ENCODE measurements around the gene GRHPR. TPM values are rescaled to one million over a fixed set of nuclear protein-coding genes. Genes with fewer than 3 reads are reported as not detected.
"Not testable (repeated sequence)": the region's sequence is repeated elsewhere in the genome, so short reads cannot be mapped to it uniquely, and the experiment has no call there.

The GRHPR gene
- polyA plus RNA-seq, 4 donors, result 138 to 156 (median 147) TPM

- DNase-seq (ENCODE audit: low read depth in 4 of 4, low spot score in 2 of 4), result no peak
These were observed 22.4 kb downstream of the GRHPR start for GRCh38 chr9:37444890-37445289.

GRCh38 chr9:37445832-37446231, 23.3 kb downstream of the GRHPR start:
- DNase-seq (ENCODE audit: low read depth in 4 of 4, low spot score in 2 of 4), result no peak

GRCh38 chr9:37446401-37446800, 23.9 kb downstream of the GRHPR start:
- no peak for DNase-seq (ENCODE audit: low read depth in 4 of 4, low spot score in 2 of 4)

GRCh38 chr9:37447111-37447510, 24.6 kb downstream of the GRHPR start:
- DNase-seq (ENCODE audit: low read depth in 4 of 4, low spot score in 2 of 4), result no peak

- no peak for DNase-seq (ENCODE audit: low read depth in 4 of 4, low spot score in 2 of 4)
These were observed 27.6 kb downstream of the GRHPR start for GRCh38 chr9:37449862-37450632.

GRCh38 chr9:37451628-37452027, 29.1 kb downstream of the GRHPR start:
- no peak for DNase-seq (ENCODE audit: low read depth in 4 of 4, low spot score in 2 of 4)

GRCh38 chr9:37452611-37453010, 30.1 kb downstream of the GRHPR start:
- DNase-seq (ENCODE audit: low read depth in 4 of 4, low spot score in 2 of 4), result no peak

- no peak for DNase-seq (ENCODE audit: low read depth in 4 of 4, low spot score in 2 of 4)
These were observed 31.3 kb downstream of the GRHPR start for GRCh38 chr9:37453827-37454226.

- no peak for DNase-seq (ENCODE audit: low read depth in 4 of 4, low spot score in 2 of 4)
These were observed 31.7 kb downstream of the GRHPR start for GRCh38 chr9:37454238-37454637.

GRCh38 chr9:37455884-37456647, 33.6 kb downstream of the GRHPR start:
- DNase-seq (ENCODE audit: low read depth in 4 of 4, low spot score in 2 of 4), result no peak

- DNase-seq (ENCODE audit: low read depth in 4 of 4, low spot score in 2 of 4), result no peak
These were observed 34.3 kb downstream of the GRHPR start for GRCh38 chr9:37456817-37457216.

GRCh38 chr9:37464006-37464405, 41.5 kb downstream of the GRHPR start:
- DNase-seq (ENCODE audit: low read depth in 4 of 4, low spot score in 2 of 4), result no peak

- DNase-seq (ENCODE audit: low read depth in 4 of 4, low spot score in 2 of 4), result peak in 2 of 4 donors; percentile 50 to 68
These were observed 42.1 kb downstream of the GRHPR start for GRCh38 chr9:37464426-37465248.

GRCh38 chr9:37465249-37466036, 42.9 kb downstream of the GRHPR start, which contains the start of gene ZBTB5:
Gene ZBTB5, minus strand, starts transcription at chr9:37465450. Its CDS starts 22,899 bp downstream, at chr9:37442551.
- peak; percentile 99 to 100 (median 100) for DNase-seq (ENCODE audit: low read depth in 4 of 4, low spot score in 2 of 4)

GRCh38 chr9:37466037-37466709, 43.7 kb downstream of the GRHPR start:
- DNase-seq (ENCODE audit: low read depth in 4 of 4, low spot score in 2 of 4), result peak in 2 of 4 donors; percentile 72 to 73

- DNase-seq (ENCODE audit: low read depth in 4 of 4, low spot score in 2 of 4), result not testable (repeated sequence)
These were observed 45.0 kb downstream of the GRHPR start for GRCh38 chr9:37467530-37467929.

- DNase-seq (ENCODE audit: low read depth in 4 of 4, low spot score in 2 of 4), result no peak
These were observed 46.1 kb downstream of the GRHPR start for GRCh38 chr9:37468620-37469019.

GRCh38 chr9:37471942-37472684, 49.6 kb downstream of the GRHPR start:
- peak in 2 of 4 donors; percentile 53 to 59 for DNase-seq (ENCODE audit: low read depth in 4 of 4, low spot score in 2 of 4)

- DNase-seq (ENCODE audit: low read depth in 4 of 4, low spot score in 2 of 4), result not testable (repeated sequence)
These were observed 51.5 kb downstream of the GRHPR start for GRCh38 chr9:37473982-37474381.

All from left renal cortex interstitium (tissue), 4 donors.